Astrocyte (in vitro differentiated cells and primary cell): Measurements from ENCODE around the gene CTDSPL. TPM values are rescaled to one million over a fixed set of nuclear protein-coding genes. Genes with fewer than 3 reads are reported as not detected.

Source experiments
- DNase-seq: peaks from one replicate; pipeline ENCODE4 v3.0.0-alpha.2; 2010; ENCODE audit warnings: low read depth
- FAIRE-seq: peaks from 2 replicates; lab custom pipeline; 2011; peaks lifted over from hg19 to GRCh38; lab: Jason Lieb, UNC
- H2AFZ ChIP-seq: 2 replicates; pipeline ENCODE4 v1.6.0; 2012; ENCODE audit warnings: low read depth, low read length, inconsistent platforms
- H3K27ac ChIP-seq: 2 replicates; pipeline ENCODE4 v1.5.1; 2011; ENCODE audit warnings: low read depth, low read length, inconsistent platforms
- H3K27me3 ChIP-seq: 2 replicates; pipeline ENCODE4 v1.6.0; 2011; ENCODE audit warnings: low read length, inconsistent platforms; ENCODE audit not compliant: insufficient read depth
- H3K36me3 ChIP-seq: 2 replicates; pipeline ENCODE4 v1.5.1; 2011; ENCODE audit warnings: low read length, inconsistent platforms; ENCODE audit not compliant: insufficient read depth
- H3K4me1 ChIP-seq: 2 replicates; pipeline ENCODE4 v1.5.1; 2011; ENCODE audit warnings: low read length, inconsistent platforms; ENCODE audit not compliant: insufficient read depth
- H3K4me2 ChIP-seq: 2 replicates; pipeline ENCODE4 v1.6.0; 2012; ENCODE audit warnings: low read length, inconsistent platforms
- H3K4me3 ChIP-seq: 2 replicates; pipeline ENCODE4 v1.5.1; 2011; ENCODE audit warnings: low read depth, mild to moderate bottlenecking, low read length, inconsistent platforms; ENCODE audit not compliant: insufficient read depth
- H3K79me2 ChIP-seq: 2 replicates; pipeline ENCODE4 v1.6.0; 2012; ENCODE audit warnings: mild to moderate bottlenecking, low read length, inconsistent platforms; ENCODE audit not compliant: insufficient read depth
- H3K9ac ChIP-seq: 2 replicates; pipeline ENCODE4 v1.6.0; 2012; ENCODE audit warnings: mild to moderate bottlenecking, low read length, inconsistent platforms
- H3K9me3 ChIP-seq: 2 replicates; pipeline ENCODE4 v1.5.1; 2012; ENCODE audit warnings: low read depth, mild to moderate bottlenecking, low read length, inconsistent platforms; ENCODE audit not compliant: insufficient read depth
- H4K20me1 ChIP-seq: 2 replicates; pipeline ENCODE4 v1.6.0; 2012; ENCODE audit warnings: low read length, inconsistent platforms; ENCODE audit not compliant: insufficient read depth
- H3K27ac Mint-ChIP-seq: one replicate; pipeline ENCODE4 v1.8.0; 2021; ENCODE audit warnings: mild to moderate bottlenecking, mixed read lengths; ENCODE audit not compliant: unreplicated experiment
- H3K27me3 Mint-ChIP-seq: one replicate; pipeline ENCODE4 v1.8.0; 2021; ENCODE audit warnings: low read depth, mixed read lengths; ENCODE audit not compliant: unreplicated experiment
- H3K36me3 Mint-ChIP-seq: one replicate; pipeline ENCODE4 v1.8.0; 2021; ENCODE audit warnings: low read depth, mixed read lengths; ENCODE audit not compliant: unreplicated experiment
- H3K4me1 Mint-ChIP-seq: one replicate; pipeline ENCODE4 v1.8.0; 2021; ENCODE audit warnings: low read depth, mixed read lengths; ENCODE audit not compliant: unreplicated experiment
- H3K4me3 Mint-ChIP-seq: one replicate; pipeline ENCODE4 v1.8.0; 2021; ENCODE audit warnings: mild to moderate bottlenecking, moderate library complexity, mixed read lengths; ENCODE audit not compliant: unreplicated experiment
- H3K9me3 Mint-ChIP-seq: one replicate; pipeline ENCODE4 v1.8.0; 2021; ENCODE audit warnings: mild to moderate bottlenecking, mixed read lengths; ENCODE audit not compliant: unreplicated experiment
- CTCF ChIP-seq: IDR thresholded peaks from 2 replicates; pipeline ENCODE4 v1.5.1; 2011; ENCODE audit warnings: low read depth, mild to moderate bottlenecking, inconsistent platforms, low read length, moderate library complexity; ENCODE audit not compliant: insufficient read depth
- EZH2 ChIP-seq: IDR thresholded peaks from 2 replicates; pipeline ENCODE4 v1.6.1; 2012; ENCODE audit warnings: mild to moderate bottlenecking, low read length, inconsistent platforms; ENCODE audit not compliant: insufficient read depth
- total RNA-seq: library from RNA; stranded (reverse); gene quantifications from 2 replicates; pipeline ENCODE4 v1.2.1, GENCODE V29; 2021

CTDSPL gene
- total RNA-seq, 1 donor from 2014 or later = 37.9 TPM

DNA sequence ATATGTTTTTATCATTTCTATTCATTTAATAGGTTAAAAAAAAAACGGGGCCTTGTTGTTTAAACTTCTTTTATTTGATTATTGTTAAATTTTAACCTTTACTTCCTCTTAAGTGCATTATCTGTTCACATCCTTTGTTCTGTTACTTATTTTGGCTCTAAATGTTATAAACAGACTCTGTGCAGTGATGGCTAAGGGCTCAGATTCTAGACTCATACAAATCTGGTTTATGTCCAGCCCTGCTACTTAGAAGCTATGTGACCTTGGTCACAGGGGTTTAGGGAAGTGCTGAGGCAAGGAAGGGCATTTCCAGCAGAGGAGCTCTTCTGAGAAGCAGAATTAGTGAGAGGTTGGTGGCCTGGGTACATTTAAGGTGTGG, 73.6 kb downstream of the CTDSPL start:
- DNase-seq (peak; percentile 41), FAIRE-seq (no peak)
- Mint-ChIP-seq H3K27me3 (no peaks in the 10 kb centered on the region), H3K36me3 (no peaks in the 10 kb centered on the region), H3K27ac (peak overlapping the region; percentile 89), H3K9me3 (no peaks in the 10 kb centered on the region), H3K4me1 (peaks cover 46% of the 10 kb centered on the region), H3K4me3 (peak overlapping the region; percentile 64)
- Histone ChIP-seq H3K4me3 (no peak overlapping the region), H3K4me1 (peaks cover 24% of the 10 kb centered on the region), H2AFZ (no peak overlapping the region), H3K4me2 (peak overlapping the region; percentile 71), H3K27me3 (no peaks in the 10 kb centered on the region), H3K9me3 (no peaks in the 10 kb centered on the region), H3K27ac (no peak overlapping the region), H3K9ac (peak overlapping the region; percentile 28), H3K79me2 (no peaks in the 10 kb centered on the region), H4K20me1 (peaks cover 9% of the 10 kb centered on the region), H3K36me3 (no peaks in the 10 kb centered on the region)
- no peak for TF ChIP-seq CTCF
- TF ChIP-seq EZH2 = no peak

GRCh38 chr3:37935756-37936666, 74.3 kb downstream of the CTDSPL start:
- Mint-ChIP-seq H3K4me3 (peak overlapping the region; percentile 64), H3K27me3 (no peaks in the 10 kb centered on the region), H3K4me1 (peaks cover 45% of the 10 kb centered on the region), H3K27ac (peak overlapping the region; percentile 89), H3K36me3 (no peaks in the 10 kb centered on the region), H3K9me3 (no peaks in the 10 kb centered on the region)
- peak; percentile 71 for FAIRE-seq
- H3K27ac ChIP-seq = peak overlapping the region; percentile 57
- H4K20me1 ChIP-seq = peaks cover 14% of the 10 kb centered on the region
- TF ChIP-seq EZH2 = no peak
- TF ChIP-seq CTCF = no peak
- DNase-seq = peak; percentile 98
- H3K4me3 ChIP-seq = no peak overlapping the region
- no peaks in the 10 kb centered on the region for H3K36me3 ChIP-seq
- peak overlapping the region; percentile 28 for H3K9ac ChIP-seq
- H2AFZ ChIP-seq = no peak overlapping the region
- H3K4me2 ChIP-seq = peak overlapping the region; percentile 71
- H3K27me3 ChIP-seq = no peaks in the 10 kb centered on the region
- H3K9me3 ChIP-seq = no peaks in the 10 kb centered on the region
- peaks cover 24% of the 10 kb centered on the region for H3K4me1 ChIP-seq
- H3K79me2 ChIP-seq = no peaks in the 10 kb centered on the region

GRCh38 chr3:37937156-37937555, 75.5 kb downstream of the CTDSPL start:
- Histone ChIP-seq H3K27ac (peak overlapping the region; percentile 39), H3K4me2 (peak overlapping the region; percentile 71), H4K20me1 (peaks cover 14% of the 10 kb centered on the region), H3K4me3 (no peak overlapping the region), H3K27me3 (no peaks in the 10 kb centered on the region), H2AFZ (no peak overlapping the region), H3K9me3 (no peaks in the 10 kb centered on the region), H3K79me2 (no peaks in the 10 kb centered on the region), H3K9ac (peak overlapping the region; percentile 20), H3K4me1 (peaks cover 24% of the 10 kb centered on the region), H3K36me3 (no peaks in the 10 kb centered on the region)
- Mint-ChIP-seq H3K4me1 (peaks cover 49% of the 10 kb centered on the region), H3K27ac (peak overlapping the region; percentile 89), H3K9me3 (no peaks in the 10 kb centered on the region), H3K36me3 (peaks cover 2% of the 10 kb centered on the region), H3K4me3 (no peak overlapping the region), H3K27me3 (no peaks in the 10 kb centered on the region)
- no peak for DNase-seq
- FAIRE-seq = peak; percentile 71
- TF ChIP-seq EZH2 (no peak), CTCF (no peak)
